ENCODE data around the gene TTC23L. TPM values are rescaled to one million over a fixed set of nuclear protein-coding genes. Genes with fewer than 3 reads are reported as not detected.

TTC23L gene
- polyA plus RNA-seq, 1 experiment: not detected

DNA sequence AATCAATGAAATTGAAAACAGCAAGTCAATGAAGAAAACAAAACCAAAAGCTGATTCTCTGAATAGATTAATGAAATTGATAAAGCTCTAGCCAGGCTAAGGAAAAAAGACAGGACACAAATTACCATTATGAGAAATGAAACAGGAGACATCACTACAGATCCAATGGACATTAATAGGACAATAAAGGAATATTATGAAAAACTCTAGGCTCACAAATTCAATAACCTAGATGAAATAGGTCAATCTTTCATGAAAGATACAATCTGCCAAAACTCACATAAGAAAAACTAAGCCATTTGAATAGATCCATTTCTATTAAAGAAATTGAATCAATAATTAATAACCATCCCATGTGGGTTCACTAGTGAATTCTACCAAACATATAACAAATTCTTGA, 37.3 kb downstream of the TTC23L start:
- Histone ChIP-seq H3K36me3 (ENCODE audit: control insufficient read depth, insufficient read depth, low read length) (no peaks in the 10 kb centered on the region), H3K27me3 (ENCODE audit: control insufficient read depth, insufficient read depth, low read length) (no peaks in the 10 kb centered on the region), H3K4me3 (ENCODE audit: low read depth, low read length) (no peak overlapping the region)
- ChIA-PET POLR2A (no interaction called here), CTCF (no interaction called here)
- no peak for DNase-seq (ENCODE audit: low read depth)
- TF ChIP-seq, protein P1, sequence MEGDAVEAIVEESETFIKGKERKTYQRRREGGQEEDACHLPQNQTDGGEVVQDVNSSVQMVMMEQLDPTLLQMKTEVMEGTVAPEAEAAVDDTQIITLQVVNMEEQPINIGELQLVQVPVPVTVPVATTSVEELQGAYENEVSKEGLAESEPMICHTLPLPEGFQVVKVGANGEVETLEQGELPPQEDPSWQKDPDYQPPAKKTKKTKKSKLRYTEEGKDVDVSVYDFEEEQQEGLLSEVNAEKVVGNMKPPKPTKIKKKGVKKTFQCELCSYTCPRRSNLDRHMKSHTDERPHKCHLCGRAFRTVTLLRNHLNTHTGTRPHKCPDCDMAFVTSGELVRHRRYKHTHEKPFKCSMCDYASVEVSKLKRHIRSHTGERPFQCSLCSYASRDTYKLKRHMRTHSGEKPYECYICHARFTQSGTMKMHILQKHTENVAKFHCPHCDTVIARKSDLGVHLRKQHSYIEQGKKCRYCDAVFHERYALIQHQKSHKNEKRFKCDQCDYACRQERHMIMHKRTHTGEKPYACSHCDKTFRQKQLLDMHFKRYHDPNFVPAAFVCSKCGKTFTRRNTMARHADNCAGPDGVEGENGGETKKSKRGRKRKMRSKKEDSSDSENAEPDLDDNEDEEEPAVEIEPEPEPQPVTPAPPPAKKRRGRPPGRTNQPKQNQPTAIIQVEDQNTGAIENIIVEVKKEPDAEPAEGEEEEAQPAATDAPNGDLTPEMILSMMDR (IDR thresholded peaks at IDR 0.05; ENCODE audit: insufficient read depth, low read depth, low read length): no peak

DNA sequence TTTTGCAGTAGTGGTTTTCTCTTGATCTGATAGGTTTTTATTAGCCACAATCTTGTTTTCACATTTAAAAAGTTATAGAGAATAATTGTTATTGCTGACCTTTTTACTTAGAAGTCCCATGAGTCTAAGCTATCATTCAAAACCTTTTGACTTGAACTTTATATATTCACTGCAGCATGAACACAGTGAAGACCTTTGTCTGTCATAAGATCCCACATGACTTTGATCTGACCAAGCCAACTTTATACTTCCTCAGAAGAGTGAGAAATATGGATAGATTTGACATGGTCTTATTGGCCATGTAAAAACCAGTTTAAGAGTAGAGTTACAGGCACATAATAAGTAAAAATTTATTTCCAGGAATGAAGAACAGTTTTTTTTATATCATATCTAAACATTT, 42.3 kb downstream of the TTC23L start:
- CTCF ChIA-PET: interaction anchor here (0.7 kb wide), 1 partner anchor 9 kb away, joined by 3 read pairs; no protein-coding TSS in a partner anchor
- POLR2A ChIA-PET: interaction anchor here (0.6 kb wide), 1 partner anchor 19 kb away, joined by 3 read pairs; no protein-coding TSS in a partner anchor
- DNase-seq (ENCODE audit: low read depth): no peak
- H3K36me3 ChIP-seq (ENCODE audit: control insufficient read depth, insufficient read depth, low read length): no peaks in the 10 kb centered on the region
- H3K4me3 ChIP-seq (ENCODE audit: low read depth, low read length): no peak overlapping the region
- TF ChIP-seq, protein P1 (IDR thresholded peaks at IDR 0.05; ENCODE audit: insufficient read depth, low read depth, low read length): no peak
- no peaks in the 10 kb centered on the region; the same call in 1 of the 2 replicates for H3K27me3 ChIP-seq (ENCODE audit: control insufficient read depth, insufficient read depth, low read length)

DNA sequence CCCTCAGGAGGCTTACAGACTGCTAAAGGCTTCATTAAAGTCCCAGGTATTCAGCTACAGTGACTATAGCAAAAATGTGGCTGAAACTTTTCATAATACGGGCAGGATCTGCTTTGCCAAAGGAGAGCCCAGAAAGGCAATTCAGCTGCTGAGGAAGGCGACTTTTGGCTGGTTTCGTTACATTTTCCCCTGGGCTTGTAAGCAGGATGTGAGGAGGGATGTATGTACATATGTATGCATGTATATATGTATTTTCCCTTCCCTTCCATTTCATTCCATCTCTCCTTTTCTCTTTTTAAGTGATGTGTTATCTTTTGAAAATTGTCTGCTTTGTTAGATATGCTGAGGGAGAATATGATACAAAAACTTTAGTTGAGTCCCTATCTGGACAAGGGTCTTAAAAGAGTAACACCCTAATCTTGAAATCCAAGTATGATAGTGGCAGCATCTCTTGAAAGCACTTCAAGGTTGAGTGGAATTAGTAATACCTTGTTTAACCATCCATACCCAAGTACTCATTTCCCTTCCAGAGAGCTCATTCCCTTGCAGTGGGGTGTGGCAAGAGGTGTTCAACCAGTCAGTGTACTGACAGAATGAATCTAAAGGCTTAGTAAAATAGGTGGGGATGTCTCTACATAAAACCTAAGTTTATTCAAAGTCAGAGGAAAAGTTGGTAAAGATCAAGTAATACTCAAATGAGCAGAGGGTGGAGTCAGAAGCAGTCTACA, 47.6 kb downstream of the TTC23L start:
- H3K4me3 ChIP-seq (ENCODE audit: low read depth, low read length): no peak overlapping the region
- TF ChIP-seq, protein P1 (IDR thresholded peaks at IDR 0.05; ENCODE audit: insufficient read depth, low read depth, low read length): no peak
- H3K27me3 ChIP-seq (ENCODE audit: control insufficient read depth, insufficient read depth, low read length): no peaks in the 10 kb centered on the region; the same call in 1 of the 2 replicates
- DNase-seq (ENCODE audit: low read depth): no peak
- POLR2A ChIA-PET: interaction anchor here (0.6 kb wide), 1 partner anchor 400 kb away, joined by 6 read pairs; no protein-coding TSS in a partner anchor
- CTCF ChIA-PET: no interaction called here
- H3K36me3 ChIP-seq (ENCODE audit: control insufficient read depth, insufficient read depth, low read length): no peaks in the 10 kb centered on the region

DNA sequence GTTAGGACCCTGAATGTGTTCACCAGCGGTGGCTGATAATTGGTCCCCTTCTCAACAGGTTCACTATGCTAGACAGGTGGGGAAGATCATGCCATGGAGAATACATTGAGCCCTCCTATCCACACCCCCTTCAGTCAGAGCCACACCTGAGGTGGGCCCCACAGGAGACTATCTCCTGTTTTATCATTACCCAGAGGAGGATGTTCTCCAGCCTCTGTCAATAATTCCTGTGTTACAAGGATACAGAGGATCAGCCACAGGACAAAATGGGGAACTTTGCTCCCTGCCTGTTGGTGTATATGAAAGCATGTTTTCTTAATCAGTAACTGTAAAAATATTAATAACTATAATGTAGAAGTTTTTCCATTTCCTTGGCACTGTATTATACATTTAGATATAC, 50.4 kb downstream of the TTC23L start:
- H3K36me3 ChIP-seq (ENCODE audit: control insufficient read depth, insufficient read depth, low read length): no peaks in the 10 kb centered on the region
- DNase-seq (ENCODE audit: low read depth): no peak
- H3K27me3 ChIP-seq (ENCODE audit: control insufficient read depth, insufficient read depth, low read length): no peaks in the 10 kb centered on the region
- TF ChIP-seq, protein P1 (IDR thresholded peaks at IDR 0.05; ENCODE audit: insufficient read depth, low read depth, low read length): no peak
- no peak overlapping the region for H3K4me3 ChIP-seq (ENCODE audit: low read depth, low read length)
- POLR2A ChIA-PET: no interaction called here
- CTCF ChIA-PET: interaction anchor here (1.0 to 1.9 kb wide), 3 partner anchors 8 to 12 kb away, joined by 3 to 4 read pairs (median 3); no protein-coding TSS in a partner anchor

DNA sequence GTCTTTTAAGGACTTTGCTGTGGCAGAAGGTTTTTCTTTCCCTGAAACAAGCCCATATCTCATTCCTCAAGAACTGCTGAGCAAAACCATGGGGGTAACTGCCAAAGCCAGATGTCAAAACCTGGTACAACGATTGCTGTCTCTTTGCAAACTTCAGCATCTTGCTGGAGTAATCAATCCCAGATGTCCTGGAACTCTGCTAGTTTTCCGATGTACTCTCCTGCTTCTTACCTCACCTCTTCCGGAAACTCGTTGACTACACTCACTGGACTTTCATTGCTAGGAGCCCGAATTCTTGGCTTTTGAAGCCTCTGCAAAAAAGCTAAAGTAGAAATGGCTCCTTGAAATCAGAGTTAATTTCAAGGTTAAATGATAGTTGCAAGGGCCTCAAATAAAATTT, 53.0 kb downstream of the TTC23L start:
- no peak overlapping the region for H3K4me3 ChIP-seq (ENCODE audit: low read depth, low read length)
- POLR2A ChIA-PET: no interaction called here
- H3K36me3 ChIP-seq (ENCODE audit: control insufficient read depth, insufficient read depth, low read length): no peaks in the 10 kb centered on the region
- CTCF ChIA-PET: interaction anchor here (5.5 kb wide), 1 partner anchor 406 kb away, joined by 38 read pairs; no protein-coding TSS in a partner anchor
- peak; percentile 70 for DNase-seq (ENCODE audit: low read depth)
- H3K27me3 ChIP-seq (ENCODE audit: control insufficient read depth, insufficient read depth, low read length): no peaks in the 10 kb centered on the region
- TF ChIP-seq, protein P1 (IDR thresholded peaks at IDR 0.05; ENCODE audit: insufficient read depth, low read depth, low read length): no peak
